Limb (tissue), 2 donors: ENCODE data around the gene NUAK1.
A peak's percentile ranks its signal among the peaks of the same experiment; 100 is the strongest.

Source experiments
- DNase-seq, 2 donors: peaks; one replicate each; pipeline ENCODE4 v3.0.0-alpha.2; 2016; ENCODE audit errors: extremely low spot score in 2 of 2

NUAK1 gene

GRCh38 chr12:106138633-106139421, at the start of gene NUAK1:
Gene NUAK1 (minus strand): TSS chr12:106138954. CDS start chr12:106138653, 301 bp downstream.
- peak; percentile 66 to 92 for DNase-seq

- DNase-seq, result no peak
These were observed 49.5 kb upstream of the NUAK1 start for GRCh38 chr12:106188256-106188655.

- no peak for DNase-seq
These were observed 49.1 kb upstream of the NUAK1 start for GRCh38 chr12:106187842-106188241.

- DNase-seq, result no peak
These were observed 48.5 kb upstream of the NUAK1 start for GRCh38 chr12:106187155-106187789.

GRCh38 chr12:106183735-106184134, 45.0 kb upstream of the NUAK1 start:
- no peak for DNase-seq

- DNase-seq, result no peak
These were observed 42.8 kb upstream of the NUAK1 start for GRCh38 chr12:106181401-106182114.

GRCh38 chr12:106179086-106179485, 40.3 kb upstream of the NUAK1 start:
- DNase-seq, result peak in 1 of 2 donors; percentile 60

GRCh38 chr12:106178562-106178961, 39.8 kb upstream of the NUAK1 start:
- no peak for DNase-seq

- no peak for DNase-seq
These were observed 37.8 kb upstream of the NUAK1 start for GRCh38 chr12:106176560-106176959.

GRCh38 chr12:106174876-106175275, 36.1 kb upstream of the NUAK1 start:
- DNase-seq, result no peak

- no peak for DNase-seq
These were observed 34.7 kb upstream of the NUAK1 start for GRCh38 chr12:106173442-106173841.

- DNase-seq, result no peak
These were observed 32.5 kb upstream of the NUAK1 start for GRCh38 chr12:106171117-106171750.

- DNase-seq, result no peak
These were observed 31.5 kb upstream of the NUAK1 start for GRCh38 chr12:106170285-106170684.

GRCh38 chr12:106163712-106164111, 25.0 kb upstream of the NUAK1 start:
- no peak for DNase-seq

- DNase-seq, result no peak
These were observed 22.7 kb upstream of the NUAK1 start for GRCh38 chr12:106161491-106161890.

GRCh38 chr12:106160915-106161314, 22.2 kb upstream of the NUAK1 start:
- no peak for DNase-seq

- DNase-seq, result no peak
These were observed 19.0 kb upstream of the NUAK1 start for GRCh38 chr12:106157802-106158201.

- DNase-seq, result no peak
These were observed 16.1 kb upstream of the NUAK1 start for GRCh38 chr12:106154751-106155273.

- DNase-seq, result no peak
These were observed 13.6 kb upstream of the NUAK1 start for GRCh38 chr12:106152334-106152733.

- no peak for DNase-seq
These were observed 11.8 kb upstream of the NUAK1 start for GRCh38 chr12:106150555-106150954.

- no peak for DNase-seq
These were observed 10.5 kb upstream of the NUAK1 start for GRCh38 chr12:106149096-106149784.
